T47D (cell line): ENCODE results near the gene C14orf180.

ENCODE experiments used
- DNase-seq, 2 experiments: peaks; one replicate each; pipeline versions ENCODE4 v3.0.0 to v3.0.0-alpha.2; 2011 to 2012; ENCODE audit warnings: low read depth in 1 of 2, low spot score in 1 of 2
- JUND ChIP-seq: IDR thresholded peaks from 2 replicates; pipeline ENCODE4 v1.6.1; 2012; ENCODE audit warnings: low read depth
- in situ Hi-C: cut with HindIII; loops from 2 replicates; pipeline ENCODE4 v1.10.0; 2016; ENCODE audit warnings: low sequenced_read_pairs, low pct_unique_long_range_greater_than_20kb

The C14orf180 gene

GRCh38 chr14:104552738-104553125, 26.8 kb upstream of the C14orf180 start:
- in situ Hi-C loops, result no loop called here
- no peak for TF ChIP-seq JUND
- no peak for DNase-seq

- in situ Hi-C loops, result no loop called here
- no peak for DNase-seq
- no peak for TF ChIP-seq JUND
Observed at GRCh38 chr14:104553166-104554087, 26.1 kb upstream of the C14orf180 start.

- in situ Hi-C loops, result no loop called here
- no peak for DNase-seq
- TF ChIP-seq JUND, result no peak
Observed at GRCh38 chr14:104554088-104554607, 25.4 kb upstream of the C14orf180 start.

- in situ Hi-C loops, result no loop called here
- no peak for DNase-seq
- no peak for TF ChIP-seq JUND
Observed at GRCh38 chr14:104554608-104555429, 24.7 kb upstream of the C14orf180 start.

GRCh38 chr14:104555430-104556255, 23.9 kb upstream of the C14orf180 start:
- TF ChIP-seq JUND, result no peak
- in situ Hi-C loops, result no loop called here
- DNase-seq, result no peak

GRCh38 chr14:104556256-104557021, 23.1 kb upstream of the C14orf180 start:
- in situ Hi-C loops, result no loop called here
- no peak for TF ChIP-seq JUND
- no peak for DNase-seq

GRCh38 chr14:104557086-104557485, 22.5 kb upstream of the C14orf180 start:
- no peak for DNase-seq
- TF ChIP-seq JUND, result no peak
- in situ Hi-C loops, result no loop called here

- TF ChIP-seq JUND, result no peak
- in situ Hi-C loops, result no loop called here
- DNase-seq, result no peak
Observed at GRCh38 chr14:104557766-104558165, 21.8 kb upstream of the C14orf180 start.

GRCh38 chr14:104558231-104559027, 21.1 kb upstream of the C14orf180 start:
- no peak for TF ChIP-seq JUND
- no peak for DNase-seq
- in situ Hi-C loops, result no loop called here

- in situ Hi-C loops, result no loop called here
- no peak for TF ChIP-seq JUND
- DNase-seq, result no peak
Observed at GRCh38 chr14:104559028-104559803, 20.3 kb upstream of the C14orf180 start.
